NCI-H1092 treated with DMSO at 0.1 percent for 48 hours (cell line): ENCODE results near the gene CIT.

Experiments used
- DNase-seq: peaks from one replicate; lab custom pipeline; 2025; lab: John Stamatoyannopoulos, UW

CIT gene

DNA sequence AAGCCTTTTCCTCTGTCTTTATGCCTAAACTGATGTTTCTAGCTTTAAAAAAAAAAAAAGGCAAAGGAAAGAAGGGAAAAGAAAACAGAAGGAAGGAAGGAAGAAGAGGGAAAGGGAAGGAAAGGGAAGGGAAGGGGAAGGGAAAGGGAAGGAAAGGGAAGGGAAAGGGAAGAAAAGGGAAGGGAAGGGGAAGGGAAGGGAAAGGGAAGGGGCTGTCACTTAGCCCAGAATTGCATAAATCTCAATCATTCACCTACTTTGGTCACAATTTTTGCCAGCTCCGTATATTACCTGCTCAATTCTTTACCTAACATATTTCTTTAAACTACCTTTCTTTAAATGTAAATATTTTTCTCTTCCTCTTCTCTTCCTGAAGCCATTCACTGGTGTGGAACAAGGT, 26.8 kb downstream of the CIT start:
- no peak for DNase-seq

DNA sequence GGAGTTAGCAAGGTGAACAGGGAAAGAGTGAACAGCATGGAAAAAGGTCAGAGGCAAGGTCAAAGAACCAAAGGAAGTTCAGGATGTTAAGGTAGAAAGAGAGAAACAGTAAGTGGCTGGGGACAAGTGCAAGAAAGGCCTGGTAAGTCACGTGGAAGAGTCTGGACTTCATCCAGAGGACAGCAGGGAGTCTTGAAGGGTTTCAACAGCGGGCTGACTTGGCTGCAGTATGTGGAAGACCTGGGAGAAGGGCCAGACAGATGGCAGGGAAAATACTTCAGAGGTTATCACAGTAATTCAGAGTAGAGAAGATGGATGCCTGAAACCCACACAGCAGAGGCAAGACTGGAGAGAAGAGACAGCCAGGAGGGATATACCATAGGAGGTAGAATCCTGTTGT, 34.0 kb downstream of the CIT start:
- no peak for DNase-seq

DNA sequence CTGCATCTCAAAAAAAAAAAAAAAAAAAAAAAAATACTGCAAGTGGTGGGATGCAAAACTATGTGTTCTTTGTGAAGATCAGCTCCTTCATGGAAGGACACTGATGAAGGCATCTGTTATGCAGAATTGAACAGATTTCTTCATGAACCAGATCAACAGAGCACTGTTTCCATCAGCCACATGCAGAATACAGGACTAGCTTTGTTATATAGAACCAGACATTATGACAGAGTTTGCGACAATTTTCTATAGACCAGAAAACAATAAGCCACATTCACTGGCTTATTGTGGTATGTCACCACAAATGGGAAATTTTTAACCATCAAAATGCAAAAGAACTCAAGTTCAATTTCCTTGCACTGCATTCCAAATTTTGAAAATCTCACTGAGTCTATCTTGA, 34.7 kb downstream of the CIT start:
- no peak for DNase-seq

DNA sequence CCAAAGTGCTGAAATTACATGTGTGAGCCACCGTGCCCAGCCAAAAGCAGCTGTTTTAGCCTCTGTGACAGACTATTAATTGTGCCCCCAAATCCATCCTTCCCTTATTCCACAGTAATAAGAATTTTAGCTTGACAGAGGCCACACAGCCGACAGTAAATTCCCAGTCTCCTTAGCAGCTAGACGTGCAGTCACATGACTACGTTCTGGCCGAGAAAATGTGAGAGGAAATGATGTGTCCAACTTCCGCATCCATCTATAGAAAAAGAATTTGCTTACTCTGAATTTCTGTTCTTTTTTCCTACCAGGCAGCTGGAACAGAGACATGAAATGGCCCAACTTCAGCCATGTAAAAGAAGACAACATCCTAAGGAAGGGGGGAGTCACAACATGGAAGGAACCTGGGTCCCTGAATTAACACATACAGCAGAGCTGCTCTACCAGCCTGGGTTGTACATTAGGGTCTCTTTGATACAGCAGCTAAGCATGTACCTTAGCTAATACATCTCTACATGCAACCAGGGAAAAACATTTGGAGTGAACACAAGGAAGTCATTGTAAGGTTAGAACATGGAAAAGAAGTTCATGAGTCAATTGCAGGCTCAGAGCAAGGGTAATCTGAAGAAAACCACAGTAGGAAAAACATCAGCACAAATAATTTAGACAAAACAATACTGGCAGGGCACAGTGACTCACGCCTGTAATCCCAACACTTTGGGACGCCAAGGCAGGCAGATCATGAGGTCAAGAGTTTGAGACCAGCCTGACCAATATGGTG, 35.5 kb downstream of the CIT start:
- no peak for DNase-seq

DNA sequence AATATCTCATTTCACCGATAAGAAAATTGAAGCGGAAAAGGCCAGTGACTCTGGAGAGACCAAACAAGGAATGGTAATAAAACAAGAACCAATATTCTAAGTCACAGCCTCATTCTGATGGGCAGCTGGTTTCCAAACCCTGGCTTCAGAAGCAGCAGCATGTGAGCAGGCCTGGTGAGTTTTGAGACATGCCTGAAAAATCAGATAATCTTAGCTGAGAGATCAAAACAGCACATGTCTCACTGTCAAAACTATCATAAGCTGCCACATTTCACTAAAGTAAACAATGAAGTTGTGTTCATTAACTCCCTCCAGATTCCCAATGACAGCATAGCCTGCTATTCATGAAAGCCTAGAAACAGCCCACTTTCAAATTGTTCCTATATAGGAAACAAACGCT, 36.5 kb downstream of the CIT start:
- no peak for DNase-seq

DNA sequence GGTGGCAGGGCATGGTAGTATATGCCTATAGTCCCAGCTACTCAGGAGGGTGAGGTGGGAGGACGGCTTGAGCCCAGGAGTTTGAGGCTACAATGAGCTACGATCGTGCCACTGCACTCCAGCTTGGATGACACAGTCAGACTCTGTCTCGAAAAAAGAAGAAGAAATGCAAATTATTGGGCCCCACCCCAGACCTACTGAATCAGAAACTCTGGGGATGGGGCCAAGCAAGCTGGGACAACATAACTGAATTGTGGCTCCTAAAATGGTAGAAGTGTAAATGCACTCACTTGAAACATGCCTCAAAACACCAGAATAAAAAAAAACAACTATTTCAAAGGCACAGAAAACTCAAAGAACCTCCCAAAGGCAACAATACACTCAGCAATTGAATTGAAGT, 37.0 kb downstream of the CIT start:
- DNase-seq, result no peak

DNA sequence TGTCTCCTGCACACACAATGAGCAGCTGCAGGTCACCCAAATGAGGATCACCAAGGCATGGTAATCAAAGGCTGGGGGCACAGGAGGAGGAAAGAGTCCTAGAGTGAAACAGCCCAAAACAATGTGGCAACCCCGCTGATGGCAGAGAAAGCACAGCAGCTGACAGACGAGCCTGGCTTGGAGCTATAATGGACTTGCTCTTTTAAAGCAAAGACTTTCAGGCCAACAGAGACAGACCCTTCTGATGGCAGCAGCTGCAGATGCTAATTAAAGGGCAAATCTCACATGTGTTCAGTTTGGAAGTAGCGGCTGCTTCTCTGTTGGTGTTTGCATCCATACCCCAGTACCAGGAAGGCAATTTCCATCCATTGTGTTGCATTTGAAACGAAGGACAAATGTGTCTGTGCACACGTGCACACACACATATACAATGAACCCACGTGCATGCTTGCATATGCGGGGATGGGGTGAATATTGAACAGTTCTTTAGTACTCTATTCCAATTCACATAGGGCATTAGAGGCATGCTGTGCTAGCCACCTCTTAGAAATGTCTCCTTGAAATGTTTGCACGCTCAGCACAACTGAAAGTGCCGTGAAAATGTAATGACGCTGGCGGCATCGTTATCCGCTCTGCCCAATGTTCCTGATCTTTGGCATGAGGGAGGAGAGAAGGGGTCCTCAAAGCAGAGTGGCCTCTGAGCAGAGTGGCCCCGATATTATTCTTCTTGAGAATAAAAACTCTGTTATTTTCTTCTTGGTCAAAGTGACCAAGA, 38.1 kb downstream of the CIT start:
- no peak for DNase-seq

DNA sequence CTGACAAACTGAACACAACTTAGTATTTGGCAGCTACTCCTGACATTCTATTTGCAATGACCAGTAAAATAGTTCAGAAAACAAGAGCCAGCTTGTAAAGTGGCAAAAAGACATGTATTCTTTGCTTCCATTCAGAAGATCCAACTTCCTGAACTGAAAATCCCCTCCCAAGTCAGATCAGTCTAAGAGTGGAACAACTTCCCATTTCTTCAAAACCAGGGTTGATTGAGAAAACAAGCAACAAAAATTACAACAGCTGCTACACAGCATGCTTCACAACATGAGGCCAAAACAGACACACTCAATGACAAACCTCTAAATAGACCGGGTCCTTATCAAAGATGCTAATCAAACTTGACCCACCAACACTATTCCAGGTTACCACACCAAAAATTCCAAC, 40.3 kb downstream of the CIT start:
- no peak for DNase-seq

DNA sequence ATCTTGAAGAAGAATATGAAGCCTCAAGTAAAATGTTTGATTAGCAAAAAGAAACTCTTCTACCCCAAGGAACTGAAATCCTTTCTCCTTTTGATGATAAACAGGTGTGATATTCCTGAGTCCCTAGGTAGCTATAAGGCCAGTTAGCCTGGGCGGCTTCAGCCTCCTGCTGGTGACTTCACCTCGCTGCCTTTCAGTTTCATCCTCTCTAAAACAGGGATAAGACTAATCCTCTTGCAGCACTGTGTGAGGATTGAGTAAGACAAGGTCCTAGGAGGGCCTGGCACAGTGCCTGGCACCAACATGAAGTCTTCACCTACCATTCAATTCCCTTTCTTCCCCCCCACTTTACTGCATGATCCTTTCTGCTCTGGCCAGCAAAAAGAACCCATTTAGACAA, 42.1 kb downstream of the CIT start:
- no peak for DNase-seq

DNA sequence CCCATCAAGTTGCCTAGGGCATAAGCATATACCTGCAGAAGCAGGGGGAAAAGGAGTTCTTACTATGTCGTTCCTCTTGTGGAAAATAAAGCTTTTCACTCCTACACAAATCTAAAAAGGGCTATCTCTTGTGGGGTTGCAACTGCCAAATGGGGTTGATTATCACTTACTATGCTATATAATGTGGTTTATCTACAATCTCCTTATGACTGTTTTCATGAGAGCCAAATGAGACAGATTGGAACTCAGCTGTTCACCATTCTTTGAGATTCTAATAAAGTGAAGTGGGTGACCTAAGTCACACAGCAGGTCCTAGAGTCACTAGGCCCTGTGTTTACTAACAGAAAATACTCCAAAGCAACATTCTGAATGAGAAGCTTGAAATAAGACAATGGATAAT, 47.7 kb downstream of the CIT start:
- no peak for DNase-seq

DNA sequence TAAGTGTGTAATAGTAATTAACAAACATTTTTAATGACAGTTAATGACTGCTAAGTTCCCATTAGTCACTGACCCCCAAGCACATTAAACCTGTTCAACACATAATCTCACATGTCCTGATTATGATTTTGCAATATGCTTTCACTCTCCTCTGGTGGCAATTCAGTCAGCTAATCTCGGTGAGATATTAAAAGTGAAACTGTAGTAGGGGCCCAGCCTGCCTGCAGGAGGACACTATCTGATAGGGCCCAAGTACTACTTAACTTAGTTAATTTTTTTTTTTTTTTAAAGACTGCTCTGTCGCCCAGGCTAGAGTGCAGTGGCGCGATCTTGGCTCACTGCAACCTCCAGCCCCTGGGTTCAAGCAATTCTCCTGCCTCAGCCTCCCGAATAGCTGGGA, 48.8 kb downstream of the CIT start:
- DNase-seq, result no peak

DNA sequence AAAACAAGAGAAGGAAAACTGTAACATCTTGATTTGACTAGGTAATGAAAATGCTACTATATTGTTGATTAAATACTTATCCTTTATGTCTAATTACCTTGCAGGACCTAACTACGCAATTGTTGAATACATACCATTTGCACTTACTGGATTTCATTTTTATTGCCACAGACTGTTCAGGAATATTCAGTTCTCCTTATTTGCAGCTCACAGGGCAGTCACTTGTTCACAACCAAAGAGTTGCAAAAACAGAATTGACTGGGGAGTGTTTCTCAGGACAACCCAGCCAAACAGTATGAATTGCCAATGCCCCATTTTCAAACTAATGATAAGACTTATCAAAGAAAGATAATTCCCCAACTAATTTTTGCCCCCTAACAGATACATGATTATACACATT, 49.4 kb downstream of the CIT start:
- no peak for DNase-seq

DNA sequence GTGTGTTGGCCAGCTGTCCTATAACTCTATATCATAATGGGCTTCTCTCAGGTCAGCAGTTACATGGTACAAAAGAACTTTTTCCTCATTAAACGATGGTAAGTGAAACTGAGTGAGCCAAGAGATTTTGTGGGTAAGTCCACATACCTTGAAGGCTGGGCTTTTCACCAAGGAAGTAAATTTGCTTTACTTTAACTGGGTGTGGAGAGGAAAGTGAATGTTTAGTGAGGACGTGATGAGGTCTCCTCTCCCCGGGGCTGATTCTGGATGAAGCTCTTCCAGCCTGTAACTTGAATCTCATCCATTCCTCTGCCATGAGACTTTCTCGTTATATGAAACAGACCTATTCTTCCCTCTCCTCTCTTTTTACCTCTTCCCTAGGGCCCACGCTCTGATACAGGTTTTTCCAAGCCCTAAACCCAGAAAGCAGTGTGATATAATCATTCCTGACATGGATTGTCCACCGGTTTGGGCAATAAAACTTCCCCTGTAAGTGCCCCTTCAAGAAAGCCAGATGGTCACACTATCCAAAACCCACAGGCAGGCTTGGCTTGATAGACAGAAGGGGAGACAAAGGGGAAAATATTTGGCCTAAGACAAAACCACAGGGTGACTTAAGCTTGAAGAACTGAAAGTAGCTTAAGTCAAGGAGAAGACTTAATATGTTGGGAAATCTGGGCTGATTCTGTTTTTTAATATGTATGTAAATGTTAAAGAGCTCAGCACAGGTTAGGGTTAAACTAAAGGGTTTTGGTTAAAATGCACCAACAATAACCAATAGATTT, 50.3 kb downstream of the CIT start:
- no peak for DNase-seq

DNA sequence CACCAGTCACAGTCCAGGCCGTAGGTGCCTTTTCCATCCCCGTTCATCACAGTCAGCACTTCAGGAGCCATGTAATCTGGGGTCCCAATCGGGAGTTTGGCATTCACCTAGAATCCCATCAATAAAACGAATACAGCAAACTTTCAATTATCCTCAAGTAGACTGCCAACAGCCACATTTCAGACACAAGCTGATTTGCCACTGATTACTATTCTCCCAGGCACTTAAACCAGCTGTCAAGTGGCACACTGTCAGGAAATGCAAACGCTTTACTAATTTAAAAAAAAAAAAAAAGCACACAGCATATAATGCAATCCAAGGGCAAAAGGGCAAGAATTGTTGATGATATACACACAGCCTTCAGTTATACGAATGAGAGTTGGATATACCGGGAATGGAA, 51.9 kb downstream of the CIT start:
- DNase-seq, result no peak

DNA sequence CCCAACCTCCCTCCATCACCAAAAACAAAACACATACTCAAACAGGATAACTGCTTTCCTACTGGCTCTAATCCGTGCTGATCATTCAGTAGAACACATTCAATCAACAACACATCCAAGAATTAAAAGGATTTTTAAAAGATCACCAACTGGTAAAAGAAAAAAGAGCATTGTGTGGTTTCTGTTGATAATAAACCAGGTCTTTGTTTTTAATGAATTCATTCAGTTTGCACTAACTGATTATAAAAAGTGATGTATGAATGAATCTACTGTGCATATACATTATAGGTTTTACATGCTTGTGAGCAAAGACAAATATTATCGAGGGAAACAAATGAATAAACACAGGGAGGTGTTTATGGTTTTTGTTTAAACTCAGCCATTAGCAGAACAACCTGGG, 55.1 kb downstream of the CIT start:
- no peak for DNase-seq

DNA sequence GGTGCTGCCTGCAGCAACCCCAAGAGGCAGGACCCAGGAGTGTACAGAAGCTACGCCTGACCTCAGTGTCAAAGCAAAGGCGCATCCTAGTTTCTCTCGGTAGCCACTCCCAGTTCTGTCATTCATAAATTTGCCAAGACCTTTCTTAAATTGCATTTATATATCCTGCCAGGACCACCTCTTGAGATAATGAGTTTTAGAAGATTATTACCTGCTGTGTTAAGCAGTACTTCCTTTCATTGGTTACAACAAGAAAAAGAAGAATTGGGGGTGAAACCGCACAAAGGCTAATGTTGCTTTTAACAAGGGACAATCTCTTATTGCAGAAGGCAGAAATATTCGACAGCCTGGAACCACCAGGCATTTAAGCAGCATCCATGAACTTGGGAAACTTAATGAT, 57.8 kb downstream of the CIT start:
- DNase-seq, result no peak

DNA sequence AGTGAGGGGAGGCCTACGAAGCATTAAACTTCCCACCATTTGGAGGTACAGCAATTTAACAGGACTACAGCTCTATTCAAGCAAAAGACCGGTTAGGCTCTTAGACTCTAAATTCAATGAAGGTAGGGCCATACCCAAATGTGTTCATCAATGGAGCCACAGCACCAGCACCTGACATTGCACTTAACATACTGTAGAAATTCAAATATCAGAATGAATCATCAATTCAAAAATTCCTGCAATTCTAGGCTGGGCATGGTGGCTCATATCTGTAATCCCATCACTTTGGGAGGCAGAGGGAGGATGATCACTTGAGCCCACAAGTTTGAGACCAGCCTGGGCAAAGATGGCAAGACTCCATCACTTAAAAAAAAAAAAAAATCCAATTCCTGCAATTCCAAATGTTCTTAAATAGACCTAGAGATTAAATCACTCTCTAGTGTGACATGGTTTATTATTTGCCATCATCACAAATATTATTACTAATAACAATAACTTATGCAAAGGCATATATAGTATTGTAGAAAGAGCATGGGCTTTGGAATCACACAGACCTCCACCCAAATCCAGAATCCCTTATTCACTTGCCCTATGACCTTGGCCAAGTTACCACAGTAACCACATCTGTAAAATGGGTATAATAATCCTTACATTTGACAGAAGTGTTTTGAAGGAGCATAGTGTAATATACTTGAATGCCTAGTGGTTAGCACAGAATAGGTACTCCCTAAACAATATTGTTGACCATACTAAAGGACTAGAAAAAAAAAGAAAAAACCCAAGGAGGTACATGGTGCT, 59.4 kb downstream of the CIT start:
- no peak for DNase-seq

DNA sequence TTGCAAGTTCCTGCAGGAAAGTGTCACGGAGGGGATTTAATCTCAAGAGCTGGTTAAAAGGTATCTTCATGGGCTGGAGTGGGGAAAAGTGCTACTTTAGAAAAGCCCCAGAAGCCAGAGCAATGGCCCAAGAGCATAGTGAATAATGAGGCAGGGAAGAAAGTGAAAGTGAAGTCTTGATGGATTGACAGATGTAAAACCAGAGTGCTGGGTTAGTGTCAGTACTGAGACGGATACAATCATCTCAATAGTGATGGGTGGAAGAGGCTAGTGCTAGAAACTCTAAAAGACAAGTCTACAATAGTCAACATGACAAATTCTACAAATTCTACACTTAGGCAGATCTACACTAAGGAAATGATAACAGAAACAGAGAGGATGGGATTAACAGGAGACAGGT, 68.1 kb downstream of the CIT start:
- no peak for DNase-seq

DNA sequence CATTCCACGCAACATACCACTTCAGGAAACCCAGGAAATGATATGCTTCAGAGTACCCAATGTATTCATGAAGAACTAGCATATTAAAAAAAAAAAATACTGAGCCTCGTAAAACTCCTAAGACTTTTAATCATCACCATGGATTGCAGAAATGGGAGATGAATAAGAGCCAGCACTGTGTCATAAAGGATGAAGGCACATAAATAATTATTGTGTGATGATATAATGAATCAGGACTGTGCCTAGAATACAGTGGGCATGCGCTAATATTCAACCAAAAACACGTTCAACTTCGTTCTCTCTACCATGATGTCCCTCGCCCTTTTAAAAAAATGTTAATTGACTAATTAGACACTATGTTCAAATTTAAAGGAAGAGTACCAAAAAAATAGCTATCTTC, 68.7 kb downstream of the CIT start:
- DNase-seq, result no peak

DNA sequence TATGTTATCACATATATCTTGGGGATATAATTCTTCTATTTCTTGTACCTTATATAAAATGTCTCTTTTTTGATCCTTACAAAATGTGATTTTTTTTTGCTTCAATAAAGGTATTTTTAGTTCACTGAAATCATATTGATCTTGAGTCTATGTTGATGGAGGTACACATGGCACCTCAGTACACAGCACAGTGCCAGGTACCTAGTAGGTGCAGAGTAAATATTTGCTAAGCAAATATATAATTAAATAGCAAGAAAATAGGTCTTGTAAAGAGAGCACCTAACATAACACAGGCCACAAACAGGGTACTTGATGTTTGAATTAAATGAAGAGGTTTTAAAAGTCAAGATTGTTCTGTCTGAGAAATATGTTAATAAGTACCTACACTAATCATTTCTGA, 69.7 kb downstream of the CIT start:
- DNase-seq, result no peak

DNA sequence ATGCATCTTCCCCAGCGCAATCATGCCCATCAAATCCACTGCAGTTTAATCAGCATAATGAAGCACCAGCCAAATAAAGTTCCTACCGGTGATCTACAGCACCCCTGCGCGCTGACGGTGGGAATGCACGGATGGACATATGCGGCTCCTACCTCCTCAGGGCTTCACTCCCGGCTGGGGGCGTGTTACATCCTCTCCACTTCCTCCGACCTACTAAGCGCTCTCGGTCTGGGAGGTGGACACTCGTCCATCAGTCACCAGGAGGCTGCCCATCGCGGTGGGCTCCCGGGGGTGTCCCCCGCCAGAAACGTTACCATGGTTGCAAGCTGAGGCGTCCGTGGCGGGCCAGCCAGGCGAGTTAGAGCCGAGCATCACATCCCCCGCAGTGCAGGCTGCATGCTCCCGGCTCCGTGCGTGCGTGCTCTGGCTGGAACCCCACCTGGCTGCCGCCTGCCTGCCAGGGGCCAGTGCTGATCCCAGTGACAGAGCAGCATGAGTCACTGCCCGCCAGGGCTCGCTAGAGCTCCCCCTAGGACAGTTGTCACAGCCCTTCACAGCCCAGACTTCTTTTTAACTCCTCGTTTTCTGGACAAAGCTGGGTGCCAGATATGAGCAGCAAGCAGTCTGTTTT, 73.0 kb downstream of the CIT start:
- DNase-seq, result no peak

DNA sequence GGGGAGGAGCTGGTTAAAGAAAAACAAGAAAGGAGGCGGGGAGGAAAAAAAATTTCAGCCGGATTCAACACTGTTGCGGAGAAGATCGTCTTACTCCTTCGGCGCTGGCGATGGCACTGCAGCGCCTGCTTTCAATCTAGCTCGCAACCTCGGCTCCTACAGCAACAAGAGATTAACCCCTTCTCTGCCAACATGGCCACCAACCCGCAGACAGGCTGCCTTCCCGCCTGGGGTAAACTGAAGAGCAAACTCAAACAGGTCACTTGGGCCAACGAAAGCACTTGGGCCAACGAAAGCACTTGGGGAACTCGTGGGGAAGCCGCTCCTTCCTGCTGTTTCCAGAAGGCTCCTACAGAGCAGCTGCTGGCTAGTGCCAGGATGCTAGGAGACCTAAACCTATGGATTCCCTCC, 73.7 kb downstream of the CIT start:
- no peak for DNase-seq
